NCI-H2081 (cell line): Measurements from ENCODE around the gene ANTXR1.
"Not testable (repeated sequence)": the region's sequence is repeated elsewhere in the genome, so short reads cannot be mapped to it uniquely, and the experiment has no call there.

ENCODE experiments used
- DNase-seq, 2 experiments: peaks; one replicate each; lab custom pipeline; 2025; lab: John Stamatoyannopoulos, UW

Gene ANTXR1

DNA sequence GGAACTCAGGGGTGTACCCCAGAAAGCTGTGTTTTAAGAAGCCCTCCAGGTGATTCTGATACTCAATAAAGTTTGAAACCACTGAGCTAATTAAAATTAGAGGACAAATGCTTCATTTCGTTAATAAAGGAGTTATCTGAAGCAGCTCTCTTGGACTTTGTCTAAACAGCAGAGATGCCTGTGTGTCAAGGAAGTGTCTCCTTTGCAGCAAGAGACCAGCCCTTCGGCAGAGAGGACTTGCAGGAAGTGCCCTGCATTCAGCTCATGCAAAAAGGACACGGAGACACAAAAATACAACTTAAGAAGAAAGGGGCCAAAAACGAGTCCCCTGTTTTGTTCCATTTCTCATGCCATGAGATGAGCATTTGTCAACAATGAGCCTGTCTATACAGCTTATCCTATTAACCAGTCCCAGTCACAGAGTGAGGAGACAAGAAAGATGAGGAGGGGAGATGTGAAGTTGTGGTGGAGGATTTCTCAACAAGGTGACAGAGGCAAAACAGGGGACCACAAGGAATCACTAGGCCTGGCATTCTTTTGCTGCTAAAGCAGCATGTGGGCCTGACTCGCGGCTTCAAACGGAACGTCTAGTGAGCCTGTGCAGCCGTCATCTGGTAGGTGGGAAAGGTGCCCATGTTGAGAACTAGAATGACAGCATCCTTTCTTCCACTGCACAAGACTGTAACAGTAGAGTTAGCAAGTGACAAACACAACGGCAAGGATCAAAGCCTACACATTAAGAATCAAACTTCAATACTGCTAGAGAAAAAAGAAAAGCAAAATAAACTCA is 152.3 kb downstream of the ANTXR1 start:
- DNase-seq, result no peak

DNA sequence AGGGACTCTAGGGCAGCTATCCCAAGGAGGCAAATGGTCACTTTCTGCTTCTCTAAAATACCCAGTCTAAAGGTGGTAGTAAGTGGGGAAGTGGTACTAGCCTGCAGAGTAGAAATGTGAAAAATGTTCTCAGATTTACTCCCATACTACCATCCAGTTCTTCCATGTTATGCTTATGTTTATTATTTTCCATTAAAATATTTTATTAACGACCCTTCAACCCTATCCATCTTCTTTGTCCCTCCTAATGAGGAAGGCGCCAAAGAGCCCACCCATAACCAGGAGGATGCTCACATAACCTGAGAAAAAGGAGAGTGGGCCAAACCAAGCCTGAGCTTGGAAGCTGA is 153.5 kb downstream of the ANTXR1 start:
- no peak for DNase-seq

DNA sequence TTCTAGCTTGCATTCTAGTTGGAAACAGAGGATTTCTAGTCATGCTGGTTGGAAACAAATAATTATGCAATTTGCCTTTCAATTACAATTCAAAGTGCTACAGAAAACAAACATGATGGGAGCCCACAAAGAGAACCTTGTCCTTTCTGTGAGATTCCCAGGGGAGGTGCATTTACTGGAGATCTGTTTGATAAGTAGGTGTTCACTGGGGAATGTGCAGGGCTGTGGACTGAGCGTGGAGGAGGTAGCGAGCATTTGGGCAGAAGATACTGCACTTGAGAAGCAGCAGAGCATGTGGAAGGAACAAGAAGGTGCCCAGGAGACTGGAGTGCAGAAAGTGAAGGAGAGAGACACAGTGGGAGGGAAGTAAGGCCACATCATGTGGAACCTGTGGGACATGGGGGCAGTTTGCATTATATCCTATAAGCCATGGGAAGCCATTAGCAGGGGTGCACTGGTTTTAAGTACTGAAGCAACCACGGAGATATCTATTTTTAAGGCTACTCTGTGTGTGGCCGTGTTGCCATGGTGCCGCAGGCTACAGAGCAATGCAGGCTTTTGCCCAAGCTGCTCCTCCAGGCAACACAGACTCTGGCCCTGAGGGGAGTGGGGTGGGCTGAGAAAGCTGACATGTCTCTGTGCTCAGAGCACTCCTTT is 154.0 kb downstream of the ANTXR1 start:
- DNase-seq, result peak in 1 of 2 experiments; percentile 1

DNA sequence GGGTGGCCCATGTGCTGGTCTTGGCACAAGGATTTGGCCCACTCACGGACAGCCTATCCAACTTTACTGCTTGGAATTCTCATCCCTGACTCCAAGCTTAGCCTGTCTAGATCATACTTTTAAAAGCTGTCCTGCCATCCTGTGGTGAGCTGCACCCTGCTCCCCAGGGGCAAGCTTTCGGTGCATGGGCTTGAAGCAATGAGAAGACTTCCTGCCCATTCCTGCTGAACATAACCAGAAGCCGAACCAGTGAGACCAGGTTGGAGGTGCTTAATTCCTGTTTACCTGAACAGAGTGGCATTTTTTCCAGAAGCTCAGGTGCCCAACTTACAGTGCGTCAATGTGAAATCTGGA is 154.5 kb downstream of the ANTXR1 start:
- DNase-seq, result no peak

DNA sequence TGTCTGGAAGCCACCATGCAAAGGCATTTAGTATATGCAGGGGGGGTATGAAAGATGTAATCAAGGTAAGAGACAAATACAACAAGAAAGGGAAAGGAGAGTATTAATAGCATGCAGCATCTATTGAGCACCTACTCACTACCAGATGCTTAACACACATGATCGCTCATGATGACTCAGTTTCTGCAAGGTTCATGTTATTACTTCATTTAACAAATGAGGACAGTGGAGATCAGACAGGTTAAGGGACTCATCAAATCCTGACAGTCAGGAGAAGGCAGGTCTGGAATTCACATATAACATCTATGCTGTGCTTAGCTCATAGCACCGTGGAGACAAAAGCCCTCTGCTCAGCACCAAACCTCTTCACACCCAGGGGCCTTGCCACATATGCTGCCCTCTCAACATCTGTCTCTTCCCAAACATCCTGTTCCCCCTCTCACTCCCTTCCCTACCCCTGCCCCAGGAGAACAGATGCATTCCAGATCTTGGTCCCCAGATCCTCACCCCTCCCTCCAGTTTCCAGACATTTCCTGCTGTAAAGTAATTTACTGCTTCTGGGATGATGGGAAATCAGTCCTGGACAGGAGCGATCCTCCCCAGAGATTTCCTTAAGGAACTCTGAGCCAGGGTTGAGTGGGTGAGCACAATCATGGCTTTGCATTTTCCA is 155.3 kb downstream of the ANTXR1 start:
- no peak for DNase-seq

DNA sequence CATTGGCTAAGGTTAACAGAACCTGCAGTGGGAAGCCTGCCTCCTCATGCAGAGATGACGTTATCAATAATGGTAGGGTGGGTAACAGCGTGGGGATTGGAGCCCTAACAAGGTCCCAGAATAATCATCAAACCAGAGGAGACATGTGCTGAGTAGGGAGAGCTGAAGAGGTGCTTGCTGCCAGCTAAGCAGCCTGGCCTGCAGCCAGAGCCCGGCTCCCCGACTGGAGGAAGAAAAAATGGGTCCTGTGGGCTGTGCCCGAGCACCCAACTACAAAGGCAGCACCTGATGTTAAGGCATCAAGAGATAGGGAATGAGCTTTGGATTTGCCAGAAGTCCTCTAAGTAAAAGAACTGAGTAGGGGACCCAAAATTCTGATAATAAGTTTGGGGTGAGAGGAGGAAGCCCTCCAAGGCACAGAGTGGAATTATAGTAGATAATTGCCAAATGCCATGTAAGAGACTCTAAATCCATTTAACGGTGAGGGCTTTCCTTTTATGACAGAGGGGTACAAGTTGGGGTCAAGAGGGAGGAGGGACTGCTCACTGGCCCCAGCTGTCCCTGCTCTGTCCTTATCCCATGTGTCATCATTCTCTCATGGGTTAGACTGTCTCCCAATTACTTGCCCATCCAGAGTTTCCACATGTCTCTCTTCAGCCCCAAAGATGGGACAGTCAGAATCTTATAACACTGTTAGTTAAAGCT is 156.1 kb downstream of the ANTXR1 start:
- DNase-seq, result no peak

DNA sequence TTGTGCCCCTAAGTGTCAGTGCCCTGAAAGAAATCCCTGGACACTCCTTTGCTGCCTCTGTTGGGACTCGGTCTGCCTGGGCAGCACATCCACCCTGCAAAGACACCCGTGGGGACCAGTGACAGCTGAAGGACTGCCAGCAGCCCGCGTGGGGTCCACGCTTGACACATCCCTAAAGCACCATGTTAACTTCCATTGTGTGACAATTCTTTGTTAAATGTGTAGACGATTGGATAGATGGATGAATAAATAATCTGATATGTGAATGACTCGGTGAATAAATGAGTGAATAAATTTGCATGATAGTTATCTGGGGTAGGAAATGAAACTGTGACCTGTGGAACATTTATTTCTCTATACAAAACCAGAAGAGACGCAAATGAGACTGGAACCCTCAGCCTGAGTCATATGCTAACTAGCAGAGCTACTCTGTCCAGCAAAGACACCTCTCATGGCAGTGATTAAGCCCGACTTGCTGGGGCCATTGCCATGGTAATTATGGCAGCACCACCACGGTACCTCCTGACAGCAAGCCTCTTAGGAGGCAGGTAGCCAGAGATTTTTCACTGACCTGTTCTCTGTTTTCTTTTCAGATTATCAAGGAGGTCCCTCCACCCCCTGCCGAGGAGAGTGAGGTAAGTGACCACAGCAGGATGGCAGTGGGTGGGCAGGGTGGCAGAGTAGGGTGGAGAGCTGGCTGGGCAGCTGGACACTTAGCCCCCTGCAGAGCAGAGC is 156.8 kb downstream of the ANTXR1 start:
- DNase-seq, result no peak

DNA sequence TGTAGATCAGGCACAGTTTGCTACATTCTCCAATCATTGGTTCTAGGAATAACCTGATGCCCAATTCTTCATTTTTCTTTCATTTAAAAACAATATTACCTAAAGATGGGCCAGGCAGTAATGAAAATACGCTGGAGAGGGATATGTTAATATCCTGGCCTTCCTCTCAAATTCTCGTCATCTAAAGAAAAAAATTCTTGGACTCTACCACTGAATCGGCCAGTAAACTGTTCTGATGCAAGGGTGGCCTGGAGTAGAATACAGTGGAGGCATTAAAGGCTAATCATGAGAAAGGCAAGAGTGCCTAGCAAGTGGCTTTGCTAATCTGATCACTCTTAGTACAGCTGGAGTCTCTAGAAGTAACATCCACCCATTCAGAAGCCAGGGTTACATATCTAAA is 157.7 kb downstream of the ANTXR1 start:
- DNase-seq, result no peak

DNA sequence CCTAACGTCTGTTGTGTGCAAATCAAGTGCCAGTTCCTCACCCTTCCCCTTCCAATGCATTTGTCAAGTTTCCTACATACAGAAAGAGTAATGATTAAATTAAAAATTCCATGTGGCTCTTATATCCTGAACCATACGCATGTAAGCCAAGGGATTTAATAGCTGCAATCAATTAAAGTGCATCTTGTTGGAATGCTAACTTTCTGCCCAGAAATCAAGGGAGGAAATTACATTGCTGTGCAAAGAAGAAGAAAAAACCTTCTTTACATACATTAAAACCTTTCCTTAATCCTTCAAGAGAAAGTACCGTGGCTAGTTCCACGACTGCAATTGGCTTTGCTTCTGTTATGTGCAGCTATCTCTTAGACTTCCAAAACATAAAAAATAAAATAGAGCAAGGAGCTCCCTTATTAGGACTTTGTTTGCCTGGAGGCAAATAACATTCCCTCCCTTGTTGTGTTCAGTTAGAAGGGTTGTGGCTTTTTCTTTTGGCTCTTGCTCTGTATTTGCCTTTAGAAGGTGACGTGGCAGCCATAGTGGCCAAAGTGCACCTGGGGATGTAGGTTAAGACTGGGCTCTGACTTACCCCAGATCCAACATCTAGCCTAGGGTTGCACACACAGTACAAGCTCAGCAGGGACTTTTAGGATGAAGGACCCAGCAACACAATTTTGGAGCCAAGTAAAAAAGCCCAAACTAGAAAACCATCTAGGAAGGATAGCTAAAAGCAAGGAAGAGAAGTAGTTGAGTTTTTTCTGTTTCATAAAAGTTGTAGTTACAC is 158.3 kb downstream of the ANTXR1 start:
- no peak for DNase-seq

DNA sequence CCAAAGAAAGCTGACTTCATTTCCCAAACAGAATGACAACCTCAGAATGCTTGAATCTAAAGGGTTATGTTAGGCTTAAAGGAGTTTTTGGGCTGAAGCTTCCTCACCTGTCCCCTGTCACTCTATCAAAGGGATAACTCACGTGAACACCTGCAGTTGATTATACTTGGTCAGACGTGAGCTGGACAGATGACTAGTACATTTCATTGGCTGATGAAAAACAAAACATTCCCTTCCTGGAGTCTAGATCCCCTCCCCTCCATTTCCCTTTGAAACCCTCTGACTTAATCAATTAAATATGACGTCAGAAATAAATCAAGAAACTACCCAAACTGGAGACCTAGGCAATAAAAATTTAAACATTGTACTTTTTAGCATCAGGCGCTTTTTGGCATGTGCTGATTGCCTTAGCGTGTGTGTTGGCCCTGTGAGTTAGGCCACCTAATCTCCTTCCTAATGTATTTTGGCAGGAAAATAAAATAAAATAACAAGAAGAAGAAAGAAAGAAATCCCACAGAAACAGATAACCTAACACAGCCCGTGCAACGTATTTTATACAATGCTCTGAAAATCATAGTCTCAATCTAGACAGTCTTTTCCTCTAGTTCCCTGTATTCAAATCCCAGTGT is 159.0 kb downstream of the ANTXR1 start:
- no peak for DNase-seq

DNA sequence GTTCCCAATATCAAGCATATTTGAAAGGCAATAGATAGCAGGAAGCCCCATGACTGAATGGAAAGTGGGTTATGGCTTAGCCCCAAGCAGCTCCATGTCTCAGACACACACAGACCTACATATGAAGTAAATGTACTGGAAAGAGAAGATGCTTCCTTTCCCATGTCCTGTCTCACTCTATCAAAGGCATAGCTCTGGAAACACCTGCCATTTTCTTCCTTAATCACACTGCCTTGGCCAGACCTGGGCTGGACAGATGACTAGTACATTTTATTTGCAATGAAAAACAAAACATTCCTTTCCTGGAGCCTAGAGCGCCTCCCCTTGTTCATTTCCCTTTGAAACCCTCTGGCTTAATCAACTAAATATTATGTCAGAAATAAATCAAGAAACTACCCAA is 160.7 kb downstream of the ANTXR1 start:
- DNase-seq, result no peak

DNA sequence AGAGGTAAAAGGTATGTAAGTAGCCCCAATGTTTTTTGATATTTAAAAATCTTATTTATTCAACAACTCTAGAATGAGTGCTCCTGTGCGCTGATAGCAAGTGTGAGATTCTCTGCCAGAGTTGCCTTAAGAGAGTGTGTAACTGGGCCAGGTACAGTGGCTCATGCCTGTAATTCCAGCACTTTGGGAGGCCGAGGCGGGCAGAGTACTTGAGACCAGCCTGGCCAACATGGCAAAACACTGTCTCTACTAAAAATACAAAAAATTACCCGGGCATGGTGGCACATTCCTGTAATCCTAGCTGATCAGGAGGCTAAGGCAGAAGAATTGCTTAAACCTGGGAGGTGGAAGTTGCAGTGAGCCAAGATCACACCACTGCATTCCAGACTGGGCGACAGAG is 161.2 kb downstream of the ANTXR1 start:
- not testable (repeated sequence) for DNase-seq

DNA sequence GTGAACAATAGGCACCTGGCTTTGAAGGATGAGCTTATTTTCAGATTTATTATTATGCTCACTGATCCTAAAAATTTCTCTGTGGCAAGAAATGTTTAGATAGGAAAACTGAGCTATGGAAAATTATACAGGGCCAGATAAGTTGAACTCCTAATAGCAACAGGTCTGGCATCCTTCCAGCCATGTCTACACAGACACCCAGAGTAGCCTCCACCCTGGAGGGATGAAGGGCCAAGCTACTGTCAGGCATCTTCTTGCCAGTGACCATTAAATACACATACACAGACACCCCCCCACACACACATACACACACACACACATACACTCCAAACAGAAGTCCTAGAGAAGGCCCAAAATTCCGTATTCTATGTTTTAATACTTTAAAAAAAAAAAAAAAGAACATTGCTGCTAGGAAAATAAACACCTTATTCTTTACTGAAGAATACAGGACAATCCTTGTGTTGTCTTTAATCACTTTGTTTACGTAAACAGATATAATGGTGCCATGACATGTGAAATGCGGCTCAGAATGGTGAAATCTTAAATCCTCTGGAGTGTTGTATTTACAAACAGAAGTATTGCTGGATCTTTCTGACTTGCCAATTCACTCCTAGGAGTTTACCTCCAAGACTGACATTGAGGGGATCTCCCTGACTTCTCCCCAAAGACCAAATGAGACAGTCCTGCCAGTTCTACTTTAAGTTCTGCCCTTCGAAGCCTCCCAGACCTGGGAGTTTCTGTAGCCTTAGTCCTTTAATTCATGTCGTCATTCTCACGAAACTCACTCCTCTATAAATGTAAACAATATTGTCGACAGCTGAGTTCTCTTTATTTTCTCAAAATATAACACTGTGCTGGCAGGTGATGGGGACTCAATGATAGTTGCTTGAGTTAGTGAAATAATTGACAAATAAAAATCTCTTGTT is 163.1 kb downstream of the ANTXR1 start:
- DNase-seq, result no peak

DNA sequence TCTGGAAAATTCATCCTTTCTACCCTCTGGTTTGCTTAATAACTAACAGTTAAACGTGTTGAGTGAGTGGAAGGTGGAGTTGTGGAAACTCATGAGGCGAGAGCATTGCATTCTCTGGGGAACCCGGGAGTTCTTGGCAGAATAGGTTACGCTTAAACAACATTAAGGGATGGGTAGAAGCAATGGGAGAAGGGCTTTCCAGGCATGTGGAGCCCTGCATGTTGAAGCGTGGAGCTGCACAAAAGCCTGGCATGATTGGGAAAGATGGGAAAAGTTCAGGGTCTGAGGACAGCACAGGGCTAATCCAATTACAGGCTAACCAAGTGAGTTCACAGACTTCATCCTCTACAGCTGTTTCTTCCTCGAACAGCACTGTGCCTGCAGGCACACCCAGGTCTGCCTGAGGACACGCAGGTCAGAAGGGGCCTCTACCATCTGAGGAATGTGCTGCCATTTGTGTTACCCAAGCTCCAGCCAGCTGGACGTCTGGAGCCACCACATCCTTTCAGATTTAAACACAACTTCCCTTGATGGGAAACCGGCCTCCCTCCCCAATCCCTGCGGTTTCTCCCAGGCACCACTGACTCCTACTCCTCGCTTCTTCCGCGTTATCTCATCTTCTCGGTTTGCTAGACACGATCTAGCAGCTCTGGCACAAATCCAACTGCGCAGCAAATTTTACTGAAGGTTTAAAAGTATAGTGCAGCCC is 164.2 kb downstream of the ANTXR1 start:
- no peak for DNase-seq

DNA sequence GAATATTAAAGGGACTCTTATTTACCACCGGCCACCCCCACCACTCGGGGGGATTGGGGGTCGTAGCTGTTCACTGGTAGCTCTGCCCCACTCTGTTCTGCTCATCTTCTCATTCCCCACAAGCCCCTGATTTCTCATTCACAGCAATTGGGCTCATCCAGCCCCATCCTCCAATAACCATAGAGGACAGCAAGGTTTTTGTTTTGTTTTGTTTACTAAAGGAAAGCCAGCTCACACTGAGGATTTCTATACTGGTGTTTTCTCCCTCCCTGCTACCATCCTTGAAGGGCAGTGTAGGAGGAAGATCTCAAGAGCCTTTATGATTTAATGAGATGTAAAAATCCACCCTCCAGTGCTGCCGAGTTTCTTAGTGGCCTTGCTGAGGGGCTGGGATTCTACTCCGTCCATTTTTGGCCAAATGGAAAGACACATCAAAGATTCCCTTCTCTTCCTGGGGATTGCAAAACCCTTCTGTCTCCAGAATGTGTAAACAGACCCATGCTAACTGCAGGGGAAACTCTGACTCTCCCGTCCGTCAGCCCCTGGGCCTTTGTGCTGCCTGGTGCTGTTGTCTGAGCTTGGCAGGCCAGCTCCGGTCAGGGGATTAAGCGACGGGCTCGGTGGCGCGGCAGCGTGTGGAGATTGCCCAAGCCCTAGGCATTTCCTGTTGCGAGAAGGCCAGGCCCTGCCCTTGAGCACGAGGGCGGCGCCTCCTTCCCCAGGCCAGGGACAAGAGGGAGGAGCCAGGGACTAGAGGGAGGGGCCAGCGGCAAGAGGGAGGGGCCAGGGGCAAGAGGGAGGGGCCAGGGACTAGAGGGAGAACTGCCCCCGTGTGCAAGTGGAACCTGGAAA is 165.0 kb downstream of the ANTXR1 start:
- DNase-seq, result no peak

DNA sequence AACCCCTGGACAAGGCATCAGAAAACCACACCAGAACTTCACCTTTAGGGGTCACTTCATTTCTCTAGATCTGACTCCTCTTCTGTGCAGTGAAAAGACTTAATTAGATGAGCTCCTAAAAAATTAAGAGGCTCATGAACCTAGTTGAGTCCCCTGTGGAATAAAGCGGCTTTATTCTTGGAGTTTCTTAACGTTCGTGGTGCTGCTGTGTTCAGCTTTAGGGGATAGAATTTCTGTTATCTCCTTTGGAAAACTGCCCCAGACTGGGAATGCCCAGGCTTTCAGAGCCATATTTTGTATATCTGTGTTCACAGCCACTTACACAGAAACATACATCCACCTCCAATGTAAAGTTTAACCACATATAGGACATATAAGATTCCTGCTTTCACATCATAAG is 165.8 kb downstream of the ANTXR1 start:
- no peak for DNase-seq

DNA sequence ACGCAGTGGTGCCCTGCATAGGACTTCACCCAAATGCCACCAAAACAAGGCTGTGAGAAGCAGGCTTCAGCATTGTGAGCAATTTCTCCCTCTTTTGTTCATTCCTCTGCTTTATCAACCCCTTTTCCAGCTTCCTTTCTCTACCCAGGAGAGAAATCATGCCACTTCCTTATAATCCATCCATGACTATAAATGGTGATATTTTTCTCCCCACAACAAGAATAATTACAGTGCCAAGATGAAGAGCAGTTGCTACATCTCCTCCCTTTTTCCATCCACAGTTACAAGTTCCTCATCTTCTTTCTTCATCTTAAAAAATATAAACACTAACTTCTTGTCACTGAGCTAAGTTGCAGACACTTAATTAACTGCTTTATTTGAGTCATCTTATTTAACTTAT is 167.2 kb downstream of the ANTXR1 start:
- no peak for DNase-seq

DNA sequence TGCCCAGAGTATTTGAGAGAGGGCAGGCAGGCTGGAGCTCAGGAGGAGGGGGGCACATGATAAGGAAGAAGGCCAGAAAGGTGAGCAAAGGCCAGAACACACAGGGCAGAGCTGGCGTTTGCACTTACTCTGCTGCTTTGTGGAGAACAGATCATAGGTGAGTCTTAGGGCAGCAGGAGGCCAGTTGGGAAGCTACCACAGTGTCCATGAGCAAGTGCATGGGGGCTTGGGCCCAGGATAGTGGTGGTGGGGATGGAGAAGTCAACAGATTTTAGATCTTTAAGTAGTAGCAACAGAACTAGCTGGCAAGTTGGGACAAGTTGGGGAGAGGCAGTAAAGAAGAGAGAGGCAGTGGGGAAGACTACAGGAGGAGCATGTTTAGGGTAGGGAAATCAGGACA is 168.0 kb downstream of the ANTXR1 start:
- no peak for DNase-seq
